NT2/D1 (cell line): ENCODE results near the gene CPLANE2.

Source experiments
- SUZ12 ChIP-seq: IDR thresholded peaks from 2 replicates; pipeline ENCODE4 v1.6.1; 2011; ENCODE audit not compliant: insufficient read length, insufficient read depth; ENCODE audit errors: extremely low read depth
- YY1 ChIP-seq: IDR thresholded peaks from 2 replicates; pipeline ENCODE4 v1.6.1; 2011; ENCODE audit not compliant: insufficient read length, insufficient read depth
- ZNF274 ChIP-seq: IDR thresholded peaks from 2 replicates; pipeline ENCODE4 v1.6.1; 2011; ENCODE audit warnings: mild to moderate bottlenecking, low read depth, low read length

- TF ChIP-seq SUZ12, result no peak
- no peak for TF ChIP-seq ZNF274
- no peak for TF ChIP-seq YY1
Observed at GRCh38 chr1:16221499-16221898, 15.5 kb downstream of the CPLANE2 start.
